Measurements from ENCODE around the gene TTC33.

GRCh38 chr5:40547994-40548575 lies 207.7 kb downstream of the TTC33 start:
- no peak for TF ChIP-seq EZH2phosphoT487 (IDR thresholded peaks at IDR 0.05; ENCODE audit: insufficient read depth, low read depth)
- TF ChIP-seq EZH2 (IDR thresholded peaks at IDR 0.05; ENCODE audit: insufficient read depth, poor library complexity, severe bottlenecking): no peak

Data from GM23248 (cell line).